Uterus (tissue), 4 donors: ENCODE data around the gene CIZ1. TPM values are rescaled to one million over a fixed set of nuclear protein-coding genes. Genes with fewer than 3 reads are reported as not detected.
"Not testable (repeated sequence)": the region's sequence is repeated elsewhere in the genome, so short reads cannot be mapped to it uniquely, and the experiment has no call there.

Experiments used
- DNase-seq, 2 donors: peaks; one replicate each; pipeline ENCODE4 v3.0.0-alpha.2; 2019 to 2020
- H3K27ac ChIP-seq, 2 donors: fragments of 200-600 bp; sonication (generic); 1 replicate in 1 of 2; 2 replicates in 1 of 2; pipeline ENCODE4 v1.5.1; 2016 to 2018
- H3K27me3 ChIP-seq, 2 donors: fragments of 200-600 bp; sonication (generic); one replicate each; pipeline ENCODE4 v1.5.1; 2018 to 2019; ENCODE audit warnings: control low read depth in 1 of 2
- H3K36me3 ChIP-seq, 2 donors: fragments of 200-600 bp; sonication (generic); one replicate each; pipeline ENCODE4 v1.5.1; 2019; ENCODE audit warnings: control low read depth in 1 of 2
- H3K4me1 ChIP-seq, 2 donors: fragments of 200-600 bp; sonication (generic); one replicate each; pipeline ENCODE4 v1.5.1; 2018 to 2019; ENCODE audit warnings: control low read depth in 1 of 2
- H3K4me3 ChIP-seq, 2 donors: fragments of 200-600 bp; sonication (generic); 1 replicate in 1 of 2; 2 replicates in 1 of 2; pipeline ENCODE4 v1.5.1; 2018 to 2019; ENCODE audit warnings: mild to moderate bottlenecking in 1 of 2
- H3K9me3 ChIP-seq, 2 donors: fragments of 200-600 bp; sonication (generic); one replicate each; pipeline ENCODE4 v1.5.1; 2019; ENCODE audit warnings: control low read depth in 1 of 2
- CTCF ChIP-seq, 4 experiments: fragments of 200-600 bp in 2 of 4; fragments of 450-650 bp in 2 of 4; sonication (generic) in 2 of 4; IDR thresholded peaks; one replicate each; pipeline ENCODE4 v1.5.1; 2016 to 2019; ENCODE audit warnings: antibody characterized with exemption in 4 of 4, mild to moderate bottlenecking in 2 of 4, moderate library complexity in 1 of 4
- POLR2A ChIP-seq, 2 donors: fragments of 450-650 bp; IDR thresholded peaks; one replicate each; pipeline ENCODE4 v1.6.1; 2016; ENCODE audit warnings: antibody characterized with exemption in 2 of 2, mild to moderate bottlenecking in 1 of 2, moderate library complexity in 1 of 2
- intact Hi-C: fragments of 100-400 bp; cut with DNase I; formaldehyde crosslinking; loops from one replicate; pipeline ENCODE4 v1.15.1; 2023; ENCODE audit warnings: low total_unique reads
- total RNA-seq, 4 donors: library from RNA; depleted of rRNA in 3 of 4; stranded (reverse); fragments of >200 nt in 3 of 4; gene quantifications; one replicate each; pipeline versions ENCODE4 v1.1.0 to v1.2.4, GENCODE V29; 2014 to 2023
- donor health status: DM: yes; HTN: yes; CAD: no.

Gene CIZ1, protein sequence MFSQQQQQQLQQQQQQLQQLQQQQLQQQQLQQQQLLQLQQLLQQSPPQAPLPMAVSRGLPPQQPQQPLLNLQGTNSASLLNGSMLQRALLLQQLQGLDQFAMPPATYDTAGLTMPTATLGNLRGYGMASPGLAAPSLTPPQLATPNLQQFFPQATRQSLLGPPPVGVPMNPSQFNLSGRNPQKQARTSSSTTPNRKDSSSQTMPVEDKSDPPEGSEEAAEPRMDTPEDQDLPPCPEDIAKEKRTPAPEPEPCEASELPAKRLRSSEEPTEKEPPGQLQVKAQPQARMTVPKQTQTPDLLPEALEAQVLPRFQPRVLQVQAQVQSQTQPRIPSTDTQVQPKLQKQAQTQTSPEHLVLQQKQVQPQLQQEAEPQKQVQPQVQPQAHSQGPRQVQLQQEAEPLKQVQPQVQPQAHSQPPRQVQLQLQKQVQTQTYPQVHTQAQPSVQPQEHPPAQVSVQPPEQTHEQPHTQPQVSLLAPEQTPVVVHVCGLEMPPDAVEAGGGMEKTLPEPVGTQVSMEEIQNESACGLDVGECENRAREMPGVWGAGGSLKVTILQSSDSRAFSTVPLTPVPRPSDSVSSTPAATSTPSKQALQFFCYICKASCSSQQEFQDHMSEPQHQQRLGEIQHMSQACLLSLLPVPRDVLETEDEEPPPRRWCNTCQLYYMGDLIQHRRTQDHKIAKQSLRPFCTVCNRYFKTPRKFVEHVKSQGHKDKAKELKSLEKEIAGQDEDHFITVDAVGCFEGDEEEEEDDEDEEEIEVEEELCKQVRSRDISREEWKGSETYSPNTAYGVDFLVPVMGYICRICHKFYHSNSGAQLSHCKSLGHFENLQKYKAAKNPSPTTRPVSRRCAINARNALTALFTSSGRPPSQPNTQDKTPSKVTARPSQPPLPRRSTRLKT
- 100 to 1,000 TPM in 1 of 4 donors, 10 to 100 TPM in 3; 31.3 to 151 (median 52.6) TPM for total RNA-seq

DNA sequence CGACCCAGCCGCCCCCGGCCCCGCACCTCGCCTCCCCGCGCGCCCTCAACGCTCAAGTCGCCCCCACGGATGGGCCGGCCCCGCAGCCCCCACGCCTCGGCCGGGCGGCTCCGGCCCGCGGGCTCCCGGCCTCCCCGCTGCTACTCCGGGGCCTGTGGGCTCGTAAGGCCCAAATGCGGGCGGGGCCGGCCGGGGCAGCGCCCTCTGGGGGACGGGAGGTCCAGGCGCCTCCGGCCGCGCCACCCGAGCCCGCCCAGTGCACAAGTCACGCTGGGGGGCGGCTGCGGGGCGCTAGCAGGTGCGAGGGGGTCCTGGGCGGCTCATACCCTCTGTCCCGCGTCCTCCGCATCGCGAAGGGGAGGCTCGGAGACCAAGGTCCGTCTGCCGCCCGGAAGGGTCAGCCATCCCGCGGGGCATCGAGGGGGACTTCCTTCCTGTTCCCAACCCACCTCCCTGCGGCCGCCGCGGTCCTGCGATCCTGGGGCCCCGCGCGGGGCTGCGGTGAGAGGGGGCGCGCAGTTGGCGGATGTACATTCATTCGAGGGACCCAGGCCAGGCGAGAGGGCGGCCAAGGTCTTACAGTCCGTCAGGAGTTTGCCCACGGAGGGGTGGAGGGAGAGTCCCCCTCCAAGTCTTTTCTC lies at the start of gene CIZ1:
Gene CIZ1 (minus strand): TSS at position 167 of the 641 bp plus-strand sequence. CDS start 715 bp downstream, outside the sequence.
- Histone ChIP-seq H3K4me1 (peaks cover 0 to 6% of the 10 kb centered on the region in 2 donors), H3K36me3 (no peaks in the 10 kb centered on the region), H3K27me3 (no peaks in the 10 kb centered on the region), H3K9me3 (no peaks in the 10 kb centered on the region), H3K4me3 (peak within 1 kb of the TSS; percentile 85 to 89), H3K27ac (peak within 1 kb of the TSS; percentile 89 to 91)
- DNase-seq: peak; percentile 72 to 76
- intact Hi-C loops: no loop called here
- TF ChIP-seq CTCF (IDR thresholded peaks at IDR 0.05) (peak; percentile 59 to 92 (median 91)), POLR2A (IDR thresholded peaks at IDR 0.05) (peak; percentile 28 to 53)

- H3K27ac ChIP-seq: no peak overlapping the region
- H3K9me3 ChIP-seq: no peaks in the 10 kb centered on the region
- no peak overlapping the region for H3K4me3 ChIP-seq
- no peaks in the 10 kb centered on the region for H3K27me3 ChIP-seq
- intact Hi-C loops: no loop called here
- no peak for DNase-seq
- no peaks in the 10 kb centered on the region for H3K4me1 ChIP-seq
- H3K36me3 ChIP-seq: no peaks in the 10 kb centered on the region
- TF ChIP-seq POLR2A (IDR thresholded peaks at IDR 0.05): no peak
- no peak for TF ChIP-seq CTCF (IDR thresholded peaks at IDR 0.05)
Measured at GRCh38 chr9:128233817-128234406, 42.5 kb upstream of the CIZ1 start.

- H3K4me1 ChIP-seq: no peaks in the 10 kb centered on the region
- no peaks in the 10 kb centered on the region for H3K9me3 ChIP-seq
- intact Hi-C loops: no loop called here
- no peaks in the 10 kb centered on the region for H3K36me3 ChIP-seq
- H3K27me3 ChIP-seq: no peaks in the 10 kb centered on the region
- no peak for DNase-seq
- H3K4me3 ChIP-seq: no peak overlapping the region
- TF ChIP-seq POLR2A (IDR thresholded peaks at IDR 0.05) (no peak), CTCF (IDR thresholded peaks at IDR 0.05) (no peak)
- no peak overlapping the region for H3K27ac ChIP-seq
Measured at GRCh38 chr9:128232528-128233428, 41.4 kb upstream of the CIZ1 start.

DNA sequence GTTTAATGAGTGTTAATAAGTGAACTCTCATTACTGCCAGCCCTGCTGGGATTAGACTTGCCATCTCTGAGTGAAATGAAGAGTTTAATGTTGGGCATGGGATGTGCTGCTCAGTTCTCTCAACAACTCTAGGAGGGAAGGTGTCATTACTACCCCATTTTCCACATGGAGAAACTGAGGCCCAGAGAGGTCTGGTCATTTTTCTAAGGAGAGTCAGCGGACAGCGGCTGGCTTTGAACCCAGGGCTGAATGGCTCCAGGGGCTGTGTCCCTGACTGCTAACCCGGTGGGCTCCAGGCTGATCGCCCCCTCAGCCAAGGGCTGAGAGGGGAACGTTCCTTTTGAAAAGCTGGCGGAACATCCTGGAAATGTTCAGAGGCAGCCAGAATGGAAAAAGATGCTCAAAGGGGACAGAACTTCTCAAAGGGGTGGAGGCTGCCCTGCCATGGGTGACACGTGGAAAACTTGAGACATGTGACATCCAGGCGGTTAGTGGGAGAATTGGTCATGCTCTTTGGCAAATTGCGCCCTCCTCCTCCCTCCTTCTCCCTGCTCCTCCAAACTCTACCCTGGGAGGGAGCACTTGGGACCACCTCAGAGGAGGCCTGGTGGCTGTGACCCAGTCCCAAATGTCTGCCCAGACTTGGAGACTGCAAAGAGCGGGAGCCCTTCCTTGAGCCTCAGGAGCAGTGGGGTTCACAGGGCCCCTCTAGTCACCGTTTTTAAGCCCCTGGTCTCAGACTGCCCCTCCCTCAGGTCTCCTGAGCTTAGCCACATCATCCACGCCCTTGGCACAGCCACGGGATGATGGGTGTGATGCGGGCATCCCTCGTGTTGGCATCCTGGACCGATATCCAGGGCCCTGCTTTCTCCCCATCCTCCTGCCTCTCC lies 40.5 kb upstream of the CIZ1 start:
- intact Hi-C loops: no loop called here

GRCh38 chr9:128230897-128231296 lies 39.5 kb upstream of the CIZ1 start:
- H3K36me3 ChIP-seq, intact Hi-C loops, H3K4me3 ChIP-seq, H3K4me1 ChIP-seq, DNase-seq, H3K9me3 ChIP-seq, H3K27me3 ChIP-seq, H3K27ac ChIP-seq: not testable (repeated sequence)

More for the DNA sequence above, 40.5 kb upstream of the CIZ1 start:
- Histone ChIP-seq H3K4me3 (no peak overlapping the region), H3K9me3 (no peaks in the 10 kb centered on the region), H3K4me1 (no peaks in the 10 kb centered on the region), H3K27ac (no peak overlapping the region), H3K36me3 (no peaks in the 10 kb centered on the region), H3K27me3 (no peaks in the 10 kb centered on the region)
- DNase-seq: no peak
- no peak for TF ChIP-seq CTCF (IDR thresholded peaks at IDR 0.05)
- TF ChIP-seq POLR2A (IDR thresholded peaks at IDR 0.05): no peak
